ENCODE measurements around the gene CD6.

GRCh38 chr11:61042961-61043540 is 71.6 kb downstream of the CD6 start:
- no peak for TF ChIP-seq CTCF (IDR thresholded peaks at IDR 0.05 in 8 of 11, conservative IDR thresholded peaks at IDR 0.05 in 3 of 11)
- TF ChIP-seq POLR2A (IDR thresholded peaks at IDR 0.05) = no peak
